Measurements from ENCODE around the gene KRTAP5-4.
"Not testable (repeated sequence)": the region's sequence is repeated elsewhere in the genome, so short reads cannot be mapped to it uniquely, and the experiment has no call there.

- TF ChIP-seq EZH2 (optimal IDR thresholded peaks at IDR 0.05; ENCODE audit: low read depth, low read length); EZH2phosphoT487 (IDR thresholded peaks at IDR 0.05; ENCODE audit: low read length); CTCF (IDR thresholded peaks at IDR 0.05; ENCODE audit: low read length): not testable (repeated sequence)
Measured at GRCh38 chr11:1596576-1597121, 25.3 kb downstream of the KRTAP5-4 start.
